HG02943 (cell line): ENCODE measurements around the gene IL9.

Experiments
- ATAC-seq: cut with Tn5 transposase; IDR thresholded peaks from one replicate; pipeline ENCODE4 v1.9.1; 2021; ENCODE audit warnings: mild to moderate bottlenecking, low read depth, moderate library complexity; ENCODE audit not compliant: unreplicated experiment

IL9 gene

GRCh38 chr5:135895474-135896006 lies at the start of gene IL9:
Gene IL9 (minus strand): TSS chr5:135895841. CDS start chr5:135895816, 25 bp downstream.
- no peak for ATAC-seq

DNA sequence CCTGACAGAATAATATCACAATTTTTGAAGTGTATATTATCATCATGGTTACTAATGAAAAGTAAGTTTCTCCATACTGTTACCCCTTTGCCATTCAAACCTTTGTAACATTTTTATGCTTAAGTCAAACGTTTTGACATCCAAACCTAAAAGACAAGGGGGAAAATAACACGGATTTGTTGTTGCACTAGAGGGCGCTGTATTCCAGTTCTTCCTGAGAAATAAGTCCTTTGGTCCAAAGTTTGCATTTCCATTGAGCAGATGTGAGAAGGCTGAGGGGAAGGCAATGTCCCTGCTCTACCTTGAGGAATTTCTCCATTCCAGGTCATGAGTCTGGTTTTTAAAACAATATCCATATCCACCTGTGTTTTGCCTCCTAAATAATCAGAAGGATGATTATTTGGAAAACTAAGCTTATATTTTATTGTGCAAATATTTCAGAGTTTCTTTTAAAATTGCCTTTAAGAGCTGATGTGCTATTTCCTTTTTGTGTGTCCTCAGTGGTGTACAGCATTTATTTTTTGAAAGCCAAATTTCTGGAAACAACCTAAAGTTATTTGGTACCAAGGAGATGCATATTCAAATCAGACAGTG lies 49.4 kb upstream of the IL9 start:
- ATAC-seq: no peak

- ATAC-seq: no peak
These were observed 48.9 kb upstream of the IL9 start for GRCh38 chr5:135944564-135944963.

GRCh38 chr5:135942202-135942771 lies 46.6 kb upstream of the IL9 start:
- no peak for ATAC-seq

- ATAC-seq: no peak
These were observed 46.1 kb upstream of the IL9 start for GRCh38 chr5:135941711-135942110.

- ATAC-seq: no peak
These were observed 41.7 kb upstream of the IL9 start for GRCh38 chr5:135937245-135937911.

- ATAC-seq: no peak
These were observed 39.3 kb upstream of the IL9 start for GRCh38 chr5:135934939-135935338.

DNA sequence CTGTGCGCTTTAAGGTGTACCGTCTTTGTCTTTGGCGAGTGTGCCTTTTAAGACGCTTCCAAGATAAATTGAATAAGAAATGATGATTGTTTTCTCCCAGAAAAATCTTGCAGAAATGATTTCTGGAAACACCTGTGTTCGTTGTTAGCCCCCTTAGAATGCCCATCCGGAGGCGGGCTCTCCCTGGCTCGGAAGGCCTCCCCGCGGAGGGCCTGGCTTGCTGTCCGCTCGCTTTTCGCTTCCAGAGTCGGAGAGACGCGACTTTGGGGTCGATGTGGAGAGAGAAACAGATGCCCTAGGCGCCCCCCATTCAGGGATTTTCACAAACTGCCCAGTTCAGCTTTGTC lies 35.3 kb upstream of the IL9 start:
- no peak for ATAC-seq

- no peak for ATAC-seq
These were observed 34.6 kb upstream of the IL9 start for GRCh38 chr5:135930029-135930948.

DNA sequence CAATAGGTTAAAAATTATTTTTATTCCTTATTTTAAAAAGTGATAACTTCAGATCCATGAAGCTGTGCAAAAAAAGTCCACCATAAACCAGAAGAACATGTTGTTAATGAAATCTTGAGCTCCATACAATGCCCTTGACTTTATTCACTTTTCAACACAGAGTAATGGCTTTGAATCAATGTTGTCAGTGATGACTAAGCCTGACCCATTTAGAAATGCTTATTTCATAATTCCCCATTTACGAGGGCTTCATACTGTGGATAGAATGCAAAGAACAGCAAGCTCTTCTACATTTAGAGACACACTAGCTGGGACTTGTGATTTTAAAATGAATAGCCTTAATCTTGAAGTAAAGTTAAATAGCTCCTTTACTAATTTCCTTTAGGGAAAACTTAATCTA lies 25.7 kb upstream of the IL9 start:
- ATAC-seq: no peak

GRCh38 chr5:135920199-135920598 lies 24.6 kb upstream of the IL9 start:
- ATAC-seq: no peak

DNA sequence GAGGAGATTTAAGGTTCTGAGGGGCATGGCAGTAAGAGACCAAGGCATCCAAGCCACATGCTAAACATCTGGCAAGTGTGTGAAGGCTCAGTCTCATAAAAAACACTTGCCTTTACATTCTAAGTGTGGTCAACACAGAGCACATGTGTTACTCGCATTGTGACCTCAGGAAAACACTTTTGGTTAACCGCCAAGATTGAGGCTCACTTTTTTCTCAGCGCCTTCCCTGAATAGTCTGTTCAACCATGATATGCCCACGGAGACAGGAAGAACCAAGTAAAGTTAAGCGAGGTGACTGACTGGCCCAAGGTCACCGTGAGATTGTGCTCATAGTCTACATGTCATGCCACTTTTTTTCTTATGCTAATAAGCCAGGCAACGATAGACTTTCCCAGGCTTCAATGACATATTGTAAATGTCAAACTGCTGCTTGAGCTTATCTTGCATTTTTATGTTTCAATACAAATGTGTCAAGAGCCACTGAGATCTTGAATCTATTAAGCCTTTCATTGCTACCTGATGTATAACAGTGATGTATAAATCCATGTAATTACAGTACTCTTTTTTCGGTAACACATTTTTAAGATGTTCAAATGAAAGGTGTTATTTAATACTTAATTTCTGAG lies 21.1 kb upstream of the IL9 start:
- no peak for ATAC-seq

- no peak for ATAC-seq
These were observed 19.9 kb upstream of the IL9 start for GRCh38 chr5:135915466-135916001.

DNA sequence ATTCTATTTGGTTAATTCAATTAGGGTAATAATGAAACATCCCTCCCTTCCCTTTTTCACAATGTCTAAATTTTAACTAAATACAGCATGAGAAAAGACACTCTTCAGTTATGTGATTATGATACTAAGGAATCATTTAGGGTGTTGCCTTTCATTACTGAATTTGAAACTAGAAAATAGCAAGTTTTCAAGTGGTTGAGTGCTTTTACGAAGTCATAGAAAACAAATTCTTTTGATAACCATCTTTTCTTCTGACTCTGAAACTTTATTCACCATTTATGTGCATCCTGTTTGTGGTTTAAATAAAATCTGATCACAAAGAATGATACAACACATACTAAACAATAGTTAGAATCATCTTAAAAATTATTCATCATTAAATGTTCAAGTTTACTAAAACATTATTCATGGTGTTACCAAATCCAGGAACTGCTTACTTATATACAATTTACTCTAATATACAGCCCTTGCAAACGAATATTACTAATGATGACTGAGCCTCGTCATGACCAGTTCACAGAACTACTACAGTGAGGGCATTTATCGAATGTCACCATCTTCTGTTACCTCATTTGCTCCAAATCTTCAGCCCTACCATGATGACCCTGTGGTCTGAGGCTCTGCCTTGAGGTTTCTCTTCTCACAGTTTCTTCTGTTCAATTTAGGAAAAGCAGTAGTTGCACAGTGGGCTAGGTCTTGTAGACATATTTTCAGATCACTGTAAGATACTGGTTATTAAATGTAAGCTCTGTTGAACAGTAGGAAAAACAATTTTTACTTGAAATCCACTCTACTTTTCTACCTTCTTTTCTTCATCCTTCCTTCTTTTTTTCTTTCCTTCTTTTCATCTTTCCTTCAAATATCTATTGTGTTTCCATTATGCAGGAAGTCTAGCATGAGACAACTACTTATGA lies 18.3 kb upstream of the IL9 start:
- no peak for ATAC-seq

- no peak for ATAC-seq
These were observed 9.5 kb upstream of the IL9 start for GRCh38 chr5:135905144-135905543.

GRCh38 chr5:135901633-135902032 lies 6.0 kb upstream of the IL9 start:
- no peak for ATAC-seq

GRCh38 chr5:135900276-135900675 lies 4.6 kb upstream of the IL9 start:
- no peak for ATAC-seq

GRCh38 chr5:135898651-135899050 lies 3.0 kb upstream of the IL9 start:
- no peak for ATAC-seq

GRCh38 chr5:135894789-135895188 lies 852 bp downstream of the IL9 start:
- ATAC-seq: no peak
